HS-5 (cell line): ENCODE measurements around the gene PLD1.

Experiments used
- DNase-seq: peaks from one replicate; pipeline ENCODE4 v3.0.0-alpha.2; 2012; ENCODE audit warnings: low read depth

The PLD1 gene

DNA sequence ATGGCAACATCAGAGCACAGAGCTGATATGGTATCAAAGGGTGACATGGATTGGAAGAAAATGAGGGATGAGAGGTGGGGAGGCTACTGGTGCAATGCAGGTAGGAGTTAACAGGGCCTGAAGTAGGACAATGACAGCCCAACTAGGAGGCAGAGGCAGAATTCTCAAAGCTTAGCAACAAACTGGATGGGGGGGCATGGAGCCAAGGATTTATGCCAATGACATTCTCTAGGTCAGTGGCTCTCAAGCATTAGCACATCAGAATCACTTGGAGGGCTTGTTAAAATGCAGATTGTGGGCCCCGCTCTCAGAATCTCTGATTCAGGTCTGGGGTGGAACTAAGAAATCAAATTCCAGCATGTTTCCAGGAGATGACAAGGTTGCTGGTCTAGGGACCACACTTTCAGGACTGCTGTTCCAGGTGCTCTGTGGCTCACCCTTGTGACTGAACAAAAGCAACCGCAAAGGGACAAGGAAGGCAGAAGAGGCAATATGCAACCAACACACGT is 252.0 kb downstream of the PLD1 start:
- no peak for DNase-seq

DNA sequence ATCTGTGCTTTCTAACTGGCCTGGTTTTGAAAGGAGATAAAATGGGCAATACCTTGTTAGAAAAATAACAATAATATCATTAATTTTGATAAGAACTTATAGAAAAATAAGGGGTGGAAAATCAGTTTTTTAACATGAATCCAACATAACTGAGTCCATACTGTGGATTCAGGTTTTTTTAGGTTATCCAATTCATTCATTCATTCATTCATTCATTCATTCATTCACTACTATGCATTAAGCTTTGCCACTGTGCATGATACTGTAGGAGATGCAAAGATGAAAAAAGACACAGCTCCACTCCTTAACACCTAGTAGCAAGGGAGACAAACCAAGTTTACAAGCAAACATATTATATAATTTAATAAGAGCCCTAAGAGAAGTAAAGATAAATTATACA is 253.1 kb downstream of the PLD1 start:
- DNase-seq = no peak

DNA sequence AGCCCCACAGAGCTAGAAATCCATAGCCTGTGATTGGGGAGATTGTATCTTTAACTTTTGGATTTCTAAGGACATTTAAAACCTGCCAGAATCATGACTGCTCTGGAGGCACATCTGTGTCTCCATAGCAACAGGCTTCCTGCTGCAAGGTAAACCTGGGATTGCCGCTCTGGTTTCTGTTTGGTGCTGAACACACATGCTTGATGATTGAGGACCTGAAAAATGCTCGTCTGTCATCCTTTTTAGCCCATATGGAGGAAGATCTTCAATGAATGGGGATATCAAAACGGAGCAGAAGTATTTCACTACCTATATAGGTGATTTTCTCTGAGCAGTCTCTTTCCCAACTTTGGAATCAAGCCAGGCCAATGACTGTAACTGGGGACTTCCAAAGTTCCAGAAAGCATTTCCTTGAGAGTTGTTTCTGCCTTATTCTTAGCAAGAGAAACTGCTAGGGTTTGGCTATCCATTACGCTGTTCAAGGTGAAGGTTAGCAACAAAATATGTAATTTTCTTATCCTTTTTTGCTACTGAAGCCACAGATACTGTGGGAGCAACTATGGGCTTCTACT is 253.6 kb downstream of the PLD1 start:
- no peak for DNase-seq

DNA sequence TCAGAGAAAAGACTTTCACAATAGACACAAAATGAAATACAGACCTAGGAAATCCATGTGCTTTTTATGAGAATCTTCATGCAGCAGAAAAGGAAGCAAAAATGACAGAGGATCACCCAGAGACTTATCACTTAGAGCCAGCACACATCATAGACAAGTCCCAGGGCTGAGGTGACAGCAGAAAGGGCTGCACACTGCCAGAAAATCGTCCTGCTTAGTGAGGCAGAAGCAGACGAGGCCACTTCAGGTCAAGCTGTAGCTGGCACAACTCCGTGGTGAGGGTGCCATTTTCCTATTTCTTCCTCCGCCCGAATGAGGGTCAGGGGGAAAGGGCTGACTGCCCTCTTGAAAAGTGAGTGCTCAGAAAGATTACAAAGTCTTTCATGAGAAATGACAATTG is 254.1 kb downstream of the PLD1 start:
- no peak for DNase-seq

DNA sequence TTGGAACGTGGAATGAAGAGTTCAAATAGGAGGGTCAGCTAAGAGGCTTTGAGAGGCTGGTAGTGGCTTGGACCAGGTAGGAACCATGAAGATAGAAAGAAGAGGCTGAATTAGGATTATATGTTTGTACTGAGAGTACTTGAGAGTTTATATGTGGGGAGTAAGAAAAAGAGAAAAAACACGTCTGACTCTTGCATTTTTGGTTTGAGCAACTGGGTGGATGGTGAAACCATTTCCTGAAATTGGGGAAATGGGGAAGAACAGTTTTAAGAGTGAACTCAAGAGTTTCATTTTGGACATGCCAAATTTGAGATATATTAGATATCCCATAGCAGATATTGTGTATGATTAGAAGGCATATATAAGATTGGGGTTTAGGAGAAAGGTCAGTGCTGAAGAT is 257.2 kb downstream of the PLD1 start:
- DNase-seq = no peak

DNA sequence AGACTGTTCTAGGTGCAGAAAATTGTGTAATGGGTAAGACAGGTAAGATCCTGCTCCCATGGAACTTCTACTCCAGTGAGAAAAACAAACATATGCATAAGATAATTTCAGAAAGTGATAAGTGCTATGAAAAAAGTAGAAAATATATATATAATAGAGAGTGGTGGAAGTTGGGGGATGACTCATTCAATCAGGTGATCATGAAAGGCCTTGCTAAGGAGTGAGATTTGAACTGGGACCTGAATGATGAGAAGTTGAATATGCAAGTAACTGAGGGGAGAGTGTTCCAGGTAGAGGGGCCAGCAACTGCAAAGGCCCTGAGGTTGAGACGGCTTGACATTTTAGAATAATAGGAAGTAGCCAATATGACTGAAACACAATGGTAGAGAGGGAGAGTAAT is 257.8 kb downstream of the PLD1 start:
- DNase-seq = no peak

DNA sequence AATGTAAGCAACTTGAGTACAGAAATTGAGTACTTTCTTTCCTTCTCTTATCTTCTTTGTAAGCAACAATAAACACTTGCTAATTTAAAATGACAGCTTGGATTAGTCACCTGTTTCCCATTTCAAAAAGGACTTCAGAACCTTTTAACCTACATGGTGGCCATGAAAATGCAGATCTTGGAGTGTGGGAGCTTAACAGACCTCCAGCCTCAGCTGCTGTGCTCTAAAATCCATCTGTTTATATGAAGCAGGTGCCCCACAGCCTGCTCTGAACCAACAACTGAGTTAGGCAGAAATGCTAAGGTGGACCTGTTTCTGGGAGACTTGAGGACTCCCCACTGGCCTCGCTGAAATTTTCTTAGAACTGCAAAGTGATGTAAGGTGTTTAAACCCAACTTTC is 259.0 kb downstream of the PLD1 start:
- DNase-seq = no peak
